HTR-8/SVneo (cell line): ENCODE results near the gene APLP2.
A peak's percentile ranks its signal among the peaks of the same experiment; 100 is the strongest.
"Not testable (repeated sequence)": the region's sequence is repeated elsewhere in the genome, so short reads cannot be mapped to it uniquely, and the experiment has no call there.

Experiments used
- DNase-seq: peaks from one replicate; pipeline ENCODE4 v3.0.0; 2011; ENCODE audit warnings: low spot score, mixed read lengths; ENCODE audit not compliant: insufficient read length
- FAIRE-seq: peaks from 2 replicates; lab custom pipeline; 2011; peaks lifted over from hg19 to GRCh38; lab: Jason Lieb, UNC

Gene APLP2

GRCh38 chr11:130069659-130070108, at the start of gene APLP2:
Gene APLP2 (plus strand): TSS chr11:130069894. CDS start chr11:130069978, 84 bp downstream.
- FAIRE-seq (no peak), DNase-seq (peak; percentile 90)

- FAIRE-seq: no peak
These were observed 49.4 kb upstream of the APLP2 start for GRCh38 chr11:130020323-130020722.

DNA sequence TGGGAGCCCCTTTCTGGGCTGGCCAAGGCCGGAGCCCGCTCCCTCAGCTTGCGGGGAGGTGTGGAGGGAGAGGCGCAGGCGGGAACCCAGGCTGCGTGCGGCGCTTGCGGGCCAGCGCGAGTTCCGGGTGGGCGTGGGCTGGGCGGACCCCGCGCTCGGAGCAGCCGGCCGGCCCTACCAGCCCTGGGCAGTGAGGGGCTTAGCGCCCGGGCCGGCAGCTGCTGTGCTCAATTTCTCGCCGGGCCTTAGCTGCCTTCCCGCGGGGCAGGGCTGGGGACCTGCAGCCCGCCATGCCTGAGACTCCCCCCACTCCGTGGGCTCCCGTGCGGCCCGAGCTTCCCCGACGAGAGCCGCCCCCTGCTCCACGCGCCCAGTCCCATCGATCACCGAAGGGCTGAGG, 48.1 kb upstream of the APLP2 start:
- FAIRE-seq, DNase-seq: not testable (repeated sequence)

More at GRCh38 chr11:130020323-130020722, 49.4 kb upstream of the APLP2 start:
- no peak for DNase-seq

DNA sequence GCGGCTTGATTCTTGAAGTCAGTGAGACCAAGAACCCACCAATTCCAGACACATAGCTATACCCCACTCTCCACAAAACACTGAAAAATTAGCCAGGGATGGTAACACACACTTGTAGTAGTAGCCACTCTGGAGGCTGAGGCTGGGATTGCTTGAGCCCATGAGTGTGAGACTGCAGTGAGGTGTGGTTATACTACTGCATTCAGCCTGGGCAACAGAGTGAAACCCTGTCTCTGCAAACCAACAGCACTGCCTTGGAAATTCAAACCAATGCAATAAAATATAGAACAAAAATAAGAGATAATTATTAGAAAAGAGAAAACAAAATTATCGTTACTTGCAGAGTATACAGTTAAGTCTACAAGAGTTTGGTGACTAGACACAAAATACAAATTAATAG, 46.9 kb upstream of the APLP2 start:
- no peak for DNase-seq

DNA sequence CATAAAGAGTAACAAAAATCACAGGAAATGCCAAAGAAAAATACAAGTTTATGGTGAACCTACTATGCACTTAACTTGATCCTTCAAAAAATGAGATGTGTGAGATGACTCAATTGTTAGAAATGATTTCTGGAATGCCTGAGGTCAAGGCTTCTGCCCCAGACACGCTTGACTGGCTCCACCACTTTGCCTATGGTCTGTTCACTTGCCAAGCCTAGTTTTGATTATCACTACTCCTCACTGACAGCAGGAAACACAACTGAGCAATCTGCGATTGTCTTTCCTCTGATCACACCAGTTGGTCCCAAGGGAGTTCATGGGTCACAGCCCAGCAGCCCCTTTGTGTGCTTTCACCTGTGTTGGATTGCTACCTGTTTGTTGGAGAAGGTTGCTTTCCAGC, 46.5 kb upstream of the APLP2 start:
- no peak for FAIRE-seq

More for the DNA sequence above, 46.9 kb upstream of the APLP2 start:
- no peak for FAIRE-seq

DNA sequence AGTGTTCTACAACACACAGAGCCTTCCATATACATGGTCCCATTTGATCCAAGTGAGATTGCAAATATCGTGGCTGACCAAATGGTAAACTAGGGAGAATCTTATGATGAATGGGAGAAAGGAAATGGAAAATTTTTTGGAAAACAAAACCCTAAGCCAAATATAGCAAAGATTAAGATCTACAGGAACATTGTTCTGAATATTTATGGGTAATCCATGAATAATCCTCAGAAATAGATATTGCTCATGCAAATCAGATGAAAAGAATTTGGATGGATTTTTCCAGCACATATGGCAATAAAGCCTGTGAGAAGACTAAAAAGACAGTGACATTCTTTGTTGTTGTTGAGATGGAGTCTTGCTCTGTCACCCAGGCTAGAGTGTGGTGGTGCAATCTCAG, 45.3 kb upstream of the APLP2 start:
- no peak for DNase-seq
- no peak for FAIRE-seq

More for the DNA sequence above, 46.5 kb upstream of the APLP2 start:
- peak; percentile 64 for DNase-seq

DNA sequence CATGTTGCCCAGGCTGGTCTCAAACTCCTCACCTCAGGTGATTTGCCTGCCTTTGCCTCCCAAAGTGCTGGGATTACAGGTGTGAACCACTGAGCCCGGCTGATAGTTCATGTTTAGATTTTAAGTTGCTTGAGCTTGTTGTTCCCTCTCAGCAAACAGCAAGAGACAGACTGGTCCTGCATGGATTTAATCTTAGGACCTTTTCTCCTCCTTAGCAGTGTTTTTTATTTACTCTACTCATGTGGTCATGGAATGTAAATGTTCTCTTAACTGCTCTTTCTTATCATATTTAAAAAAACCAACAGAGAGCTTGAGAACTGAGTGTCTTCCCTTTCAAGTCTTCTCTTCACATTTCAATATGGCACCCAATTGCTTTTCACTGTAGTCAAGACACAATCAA, 44.3 kb upstream of the APLP2 start:
- DNase-seq (no peak), FAIRE-seq (no peak)

- FAIRE-seq: no peak
- DNase-seq: no peak
These were observed 40.6 kb upstream of the APLP2 start for GRCh38 chr11:130029137-130029536.

DNA sequence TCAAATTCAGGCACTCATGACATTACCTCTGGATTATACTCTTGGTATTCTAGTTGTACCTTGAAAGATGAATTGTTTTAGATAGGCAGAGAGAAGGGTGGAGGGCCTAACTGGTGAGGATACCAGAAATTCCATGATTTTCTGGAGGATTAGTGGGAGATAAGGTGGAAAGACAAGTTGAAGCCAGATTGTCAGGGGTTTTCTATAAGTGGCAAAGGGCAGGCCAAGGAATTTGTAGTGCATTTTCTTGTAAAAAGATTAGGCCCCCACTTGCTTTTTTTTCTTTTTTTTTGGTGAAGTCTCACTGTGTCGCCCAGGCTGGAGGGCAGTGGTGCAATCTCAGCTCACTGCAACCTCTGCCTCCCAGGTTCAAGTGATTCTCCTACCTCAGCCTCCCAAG, 38.6 kb upstream of the APLP2 start:
- FAIRE-seq (no peak), DNase-seq (no peak)

DNA sequence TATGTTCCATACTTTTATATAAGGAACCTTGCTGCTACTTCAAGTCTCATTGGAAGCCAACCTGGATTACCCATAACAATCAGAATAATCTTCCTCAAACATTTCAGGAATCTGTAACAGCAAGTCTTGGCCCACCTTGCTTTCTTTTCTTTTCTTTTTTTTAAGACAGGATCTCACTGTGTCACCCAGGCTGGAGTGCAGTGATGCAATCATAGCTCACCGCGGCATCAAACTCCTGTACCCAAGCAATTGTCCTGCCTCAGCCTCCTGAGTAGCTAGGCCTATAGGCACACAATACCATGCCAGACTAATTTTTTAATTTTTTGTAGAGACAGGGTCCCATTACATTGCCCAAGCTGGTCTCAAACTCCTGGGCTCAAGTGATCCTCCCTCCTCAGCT, 37.7 kb upstream of the APLP2 start:
- DNase-seq: no peak

GRCh38 chr11:130032931-130033330, 36.8 kb upstream of the APLP2 start:
- DNase-seq: no peak
- FAIRE-seq: no peak

More for the DNA sequence above, 37.7 kb upstream of the APLP2 start:
- FAIRE-seq: no peak

DNA sequence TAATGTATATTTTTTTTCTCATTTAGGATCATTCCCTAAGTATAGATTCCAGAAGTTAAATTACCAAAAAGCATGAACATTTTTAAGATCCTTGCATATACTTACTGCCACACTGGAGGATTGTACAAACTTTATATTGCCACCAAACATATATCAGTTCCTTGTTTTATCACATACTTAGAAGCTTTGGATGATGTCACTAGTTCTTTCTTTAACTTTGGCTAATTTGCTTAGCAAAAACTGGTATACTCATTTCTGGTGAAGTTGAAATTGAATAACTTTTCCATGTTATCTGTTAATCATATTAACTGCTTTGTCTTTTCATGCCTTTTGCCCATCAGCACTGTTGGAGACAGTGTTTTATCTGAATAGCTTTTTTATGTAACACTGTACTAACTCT, 35.5 kb upstream of the APLP2 start:
- no peak for DNase-seq
- FAIRE-seq: no peak

- no peak for FAIRE-seq
- DNase-seq: peak; percentile 48
These were observed 32.6 kb upstream of the APLP2 start for GRCh38 chr11:130037058-130037457.

DNA sequence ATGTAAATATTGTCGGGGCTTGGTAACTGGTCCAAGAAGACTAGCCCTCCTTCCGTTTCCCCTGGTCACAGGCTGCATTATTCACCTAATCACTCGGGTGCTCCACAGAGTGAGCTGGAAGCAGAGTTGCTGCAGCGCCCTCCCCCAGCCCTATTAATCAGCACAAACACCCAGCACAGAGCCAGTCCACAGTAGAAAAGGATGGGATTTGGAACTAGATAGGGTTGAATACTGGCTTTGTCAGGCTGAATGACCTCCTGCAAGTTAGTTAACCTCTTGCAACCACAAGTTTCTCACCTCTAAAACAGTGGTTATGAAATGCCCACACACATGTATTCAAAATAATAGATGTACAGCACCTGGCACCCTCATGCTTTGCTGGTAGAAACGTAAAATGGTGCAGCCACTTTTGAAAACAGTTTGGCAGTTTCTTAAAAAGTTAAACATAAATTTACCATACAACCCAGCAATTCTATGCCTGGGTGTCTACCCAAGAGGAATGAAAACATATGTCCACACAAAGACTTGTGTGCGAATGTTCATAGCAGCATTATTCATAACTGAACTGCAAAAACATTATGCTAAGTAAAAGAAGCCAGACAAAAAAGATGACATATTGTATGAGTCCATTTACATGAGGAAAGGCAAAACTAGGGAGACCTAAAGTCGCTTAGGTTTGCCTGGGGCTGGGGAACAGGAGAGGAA, 31.7 kb upstream of the APLP2 start:
- DNase-seq (no peak), FAIRE-seq (no peak)

- no peak for DNase-seq
These were observed 29.3 kb upstream of the APLP2 start for GRCh38 chr11:130040281-130040940.

GRCh38 chr11:130042093-130042591, 27.6 kb upstream of the APLP2 start:
- DNase-seq (peak; percentile 42), FAIRE-seq (peak; percentile 76)

More at GRCh38 chr11:130040281-130040940, 29.3 kb upstream of the APLP2 start:
- no peak for FAIRE-seq

DNA sequence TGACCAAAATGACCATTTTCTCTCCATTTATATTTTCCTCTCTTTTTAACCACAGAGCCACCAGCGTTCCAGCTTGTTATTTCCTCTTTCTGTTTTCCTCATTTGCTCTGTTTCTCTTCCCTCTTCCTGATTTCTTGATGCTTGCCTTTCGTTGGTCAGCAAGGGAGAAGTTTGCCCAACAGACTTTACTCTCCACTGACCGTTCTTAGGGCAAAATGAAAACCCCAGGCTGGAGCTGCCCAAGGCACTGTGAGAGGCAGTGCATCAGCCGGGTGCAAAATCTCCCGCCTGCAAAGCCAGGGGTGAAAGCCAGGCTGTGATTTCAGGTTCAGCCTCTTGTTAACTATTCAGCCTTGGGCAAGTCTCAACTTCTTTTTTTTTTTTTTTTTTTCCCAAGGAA, 26.1 kb upstream of the APLP2 start:
- no peak for FAIRE-seq
- no peak for DNase-seq

- DNase-seq (no peak), FAIRE-seq (no peak)
These were observed 22.6 kb upstream of the APLP2 start for GRCh38 chr11:130047141-130047540.

DNA sequence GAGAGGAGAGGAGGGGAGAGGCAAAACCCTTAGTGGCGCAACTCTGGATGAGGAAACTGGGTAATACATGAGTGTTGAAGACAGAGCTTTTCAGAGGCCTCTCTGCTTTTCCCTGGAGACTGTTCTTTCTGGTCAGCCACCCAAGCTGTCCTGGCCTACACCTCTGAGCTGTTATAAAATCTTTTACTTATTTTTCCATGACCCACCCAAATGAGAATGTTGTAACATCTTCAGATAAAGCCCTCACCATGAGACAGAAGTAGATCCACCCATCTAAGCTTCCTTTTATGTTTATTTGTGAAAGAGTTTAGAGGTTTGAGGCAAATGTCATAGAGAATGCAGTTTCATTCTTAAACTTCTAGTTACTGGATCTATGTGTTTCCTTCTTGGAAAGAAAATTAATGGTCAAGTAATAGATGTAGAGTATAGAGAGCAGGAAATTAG, 20.3 kb upstream of the APLP2 start:
- no peak for FAIRE-seq
- no peak for DNase-seq

- no peak for FAIRE-seq
These were observed 19.4 kb upstream of the APLP2 start for GRCh38 chr11:130050257-130050656.

DNA sequence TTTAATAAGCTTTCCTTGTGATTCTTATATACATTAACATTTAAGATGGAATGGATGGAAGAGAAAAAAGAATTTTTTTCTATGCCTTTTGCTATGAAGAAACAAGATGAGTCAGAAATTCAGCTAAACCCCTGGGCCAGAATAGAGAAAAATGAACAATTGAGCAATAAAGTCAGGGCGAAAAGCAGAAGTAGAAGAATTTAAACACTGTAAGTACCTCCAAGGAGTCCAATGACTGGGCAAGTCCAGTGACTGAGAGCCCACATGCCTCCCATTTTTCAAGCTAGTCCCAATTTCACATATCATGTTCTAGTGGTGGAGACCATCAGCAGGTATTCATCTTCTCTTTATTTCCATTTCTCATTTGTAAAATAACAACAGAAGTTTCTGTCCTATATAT, 18.6 kb upstream of the APLP2 start:
- DNase-seq: no peak
- FAIRE-seq: no peak

More at GRCh38 chr11:130050257-130050656, 19.4 kb upstream of the APLP2 start:
- DNase-seq: no peak
